ENCODE data around the gene CHD5.

Gene CHD5

DNA sequence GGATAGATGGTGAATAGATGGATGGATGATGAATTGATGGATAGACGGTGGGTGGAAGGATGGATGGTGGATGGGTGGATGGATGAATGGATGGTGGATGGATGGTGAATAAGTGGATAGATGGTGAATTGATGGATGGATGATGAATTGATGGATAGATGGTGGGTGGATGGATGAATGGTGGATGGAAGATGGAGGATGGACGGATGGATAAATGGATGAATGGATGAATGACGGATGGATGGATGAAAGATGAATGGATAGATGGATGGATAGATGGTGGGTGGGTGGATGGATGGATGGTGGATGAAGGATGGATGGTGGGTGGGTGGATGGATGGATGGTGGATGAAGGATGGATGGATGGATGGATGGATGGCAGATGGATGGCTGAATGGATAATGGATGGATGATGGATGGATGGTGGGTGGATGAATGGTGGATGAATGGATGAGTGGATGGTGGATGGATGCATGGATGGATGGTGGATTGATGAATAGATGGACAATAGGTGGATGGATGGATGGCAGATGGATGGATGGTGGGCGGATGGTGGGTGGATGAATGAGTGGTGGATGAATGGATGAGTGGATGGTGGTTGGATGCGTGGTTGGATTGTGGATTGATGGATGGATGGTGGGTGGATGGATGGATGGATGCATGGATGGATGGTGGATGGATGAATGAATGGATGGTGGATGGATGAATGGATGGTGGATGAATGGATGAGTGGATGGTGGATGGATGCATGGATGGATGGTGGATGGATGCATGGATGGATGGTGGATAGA lies 5.3 kb downstream of the CHD5 start:
- no peak for DNase-seq (ENCODE audit: low read depth in 2 of 2)

DNA sequence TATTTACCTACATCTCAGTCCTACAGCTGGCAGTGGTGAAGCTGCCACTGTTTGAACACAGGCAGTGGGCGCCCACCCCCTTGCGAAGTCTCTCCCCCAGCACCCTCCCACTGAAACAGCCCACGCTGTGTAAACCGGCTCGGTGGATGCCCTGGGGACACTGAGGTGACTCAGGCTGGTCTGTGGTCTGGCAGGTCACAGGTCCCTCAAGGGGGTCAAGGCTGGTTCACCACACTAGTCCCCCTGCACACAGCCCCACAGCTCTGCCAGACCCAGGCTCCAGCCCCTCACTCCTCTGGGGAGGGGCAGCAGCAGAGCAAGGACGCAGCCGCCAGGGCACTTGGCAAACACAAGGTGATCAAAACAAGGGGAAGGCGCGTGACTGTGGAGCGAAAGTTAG lies 7.6 kb downstream of the CHD5 start:
- DNase-seq (ENCODE audit: low read depth in 2 of 2) = no peak

DNA sequence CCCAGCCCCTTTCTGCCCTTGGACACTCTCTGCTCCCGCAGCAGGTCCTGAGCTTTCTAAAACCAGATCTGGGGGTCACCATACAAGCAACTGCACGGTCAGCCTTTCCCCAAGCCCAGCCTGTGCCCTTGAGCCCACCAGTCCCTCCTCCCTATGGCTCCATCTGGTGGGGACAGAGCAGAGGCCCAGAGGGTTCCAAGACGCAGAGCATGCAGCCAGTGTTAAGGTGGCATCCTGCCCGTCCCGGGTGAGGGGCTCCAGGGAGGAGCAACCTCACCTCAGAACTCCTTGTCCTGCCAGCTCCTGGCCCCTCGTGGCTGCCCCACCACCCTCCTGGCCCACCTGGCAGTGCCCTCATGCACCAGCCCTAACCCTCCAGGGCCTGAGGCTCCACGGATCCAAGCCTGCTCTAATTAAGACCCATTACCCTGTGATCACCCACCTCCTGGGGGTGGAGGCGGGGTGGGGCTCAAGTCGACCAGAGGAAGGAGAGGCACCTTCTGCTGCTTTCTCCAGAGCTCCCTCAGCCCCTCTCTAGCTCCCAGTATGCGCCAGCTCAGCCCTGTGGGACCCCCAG lies 8.5 kb downstream of the CHD5 start:
- no peak for DNase-seq (ENCODE audit: low read depth in 2 of 2)

DNA sequence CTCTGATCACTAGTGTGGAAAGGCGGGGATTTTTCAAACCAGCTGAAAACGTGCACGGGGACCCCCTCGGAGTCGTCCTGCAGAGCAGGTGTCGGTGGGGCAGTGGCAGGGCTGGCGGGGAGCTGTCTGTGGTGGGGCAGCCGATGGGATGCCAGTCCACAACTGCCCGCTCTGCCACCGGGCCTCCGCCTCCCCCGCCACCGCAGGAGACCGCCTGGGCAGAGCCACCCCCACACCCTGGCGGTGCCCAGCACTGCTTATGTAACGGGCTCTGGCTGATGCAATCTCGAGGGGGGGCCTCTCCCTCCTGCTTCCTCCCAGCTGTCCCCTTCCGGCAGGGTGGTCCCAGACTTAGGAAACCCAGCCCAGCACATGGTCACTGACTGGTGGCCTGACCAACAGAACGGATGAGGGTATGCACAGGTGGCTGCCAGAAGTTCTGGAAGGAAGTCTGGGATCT lies 9.3 kb downstream of the CHD5 start:
- DNase-seq (ENCODE audit: low read depth in 2 of 2) = no peak

DNA sequence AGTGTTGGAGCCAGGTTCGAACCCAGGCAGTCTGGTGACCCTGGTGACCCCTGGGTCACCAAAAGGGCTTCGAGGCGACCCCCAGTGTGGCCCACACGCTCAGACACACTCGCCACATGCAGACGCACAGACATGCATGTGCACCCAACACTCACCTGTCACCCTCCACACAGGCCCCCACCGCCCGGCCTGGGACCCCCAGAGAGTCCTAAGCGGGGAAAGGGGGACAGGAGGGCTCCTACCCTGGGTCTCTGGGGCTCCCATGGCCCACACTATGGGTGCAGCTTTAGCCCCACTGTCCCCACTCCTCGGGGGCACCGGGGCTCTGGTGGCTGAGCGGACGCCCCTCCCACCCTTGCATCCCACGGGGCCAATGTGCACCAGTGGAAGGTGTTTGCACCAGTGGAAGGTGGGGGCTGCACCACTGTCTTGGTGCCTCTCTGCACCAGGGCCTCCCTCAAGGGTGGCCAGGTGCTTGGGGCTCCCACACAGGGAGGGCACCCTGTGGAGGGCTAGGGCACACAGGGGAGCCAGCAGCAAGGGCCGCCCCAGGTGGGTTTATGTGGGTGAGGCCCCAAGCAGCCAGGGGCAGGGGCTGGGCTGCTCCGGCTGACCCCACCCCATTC lies 9.9 kb downstream of the CHD5 start:
- no peak for DNase-seq (ENCODE audit: low read depth in 2 of 2)

DNA sequence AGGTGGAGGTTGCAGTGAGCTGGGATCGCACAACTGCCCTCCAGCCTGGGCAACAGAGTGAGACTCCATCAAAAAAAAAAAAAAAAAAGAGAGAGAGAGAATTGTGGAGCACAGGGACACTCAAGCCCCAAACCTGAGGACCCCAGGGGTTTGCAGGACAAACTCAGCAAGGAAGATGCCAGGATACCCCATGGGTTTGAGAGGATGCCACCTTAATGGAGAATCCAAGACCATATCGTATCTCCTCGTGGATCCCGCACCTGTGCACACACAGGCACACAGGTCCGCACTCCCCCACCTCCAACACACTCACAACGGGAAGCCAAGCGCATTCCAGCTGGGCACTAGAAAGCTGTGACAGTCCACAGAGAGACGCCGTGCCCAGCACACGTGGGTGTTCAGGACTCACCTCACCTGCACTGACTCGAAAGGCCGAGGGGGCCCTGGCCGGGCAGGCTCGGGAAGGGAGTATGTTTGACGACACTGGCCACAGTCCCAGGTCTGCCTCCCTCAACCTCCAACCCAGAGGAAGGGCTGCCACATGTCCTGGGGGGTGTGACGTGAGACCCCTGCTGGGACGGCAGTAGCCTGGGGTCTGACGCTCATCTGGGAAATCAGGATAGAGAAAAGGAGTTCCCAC lies 11.1 kb downstream of the CHD5 start:
- no peak for DNase-seq (ENCODE audit: low read depth in 2 of 2)

DNA sequence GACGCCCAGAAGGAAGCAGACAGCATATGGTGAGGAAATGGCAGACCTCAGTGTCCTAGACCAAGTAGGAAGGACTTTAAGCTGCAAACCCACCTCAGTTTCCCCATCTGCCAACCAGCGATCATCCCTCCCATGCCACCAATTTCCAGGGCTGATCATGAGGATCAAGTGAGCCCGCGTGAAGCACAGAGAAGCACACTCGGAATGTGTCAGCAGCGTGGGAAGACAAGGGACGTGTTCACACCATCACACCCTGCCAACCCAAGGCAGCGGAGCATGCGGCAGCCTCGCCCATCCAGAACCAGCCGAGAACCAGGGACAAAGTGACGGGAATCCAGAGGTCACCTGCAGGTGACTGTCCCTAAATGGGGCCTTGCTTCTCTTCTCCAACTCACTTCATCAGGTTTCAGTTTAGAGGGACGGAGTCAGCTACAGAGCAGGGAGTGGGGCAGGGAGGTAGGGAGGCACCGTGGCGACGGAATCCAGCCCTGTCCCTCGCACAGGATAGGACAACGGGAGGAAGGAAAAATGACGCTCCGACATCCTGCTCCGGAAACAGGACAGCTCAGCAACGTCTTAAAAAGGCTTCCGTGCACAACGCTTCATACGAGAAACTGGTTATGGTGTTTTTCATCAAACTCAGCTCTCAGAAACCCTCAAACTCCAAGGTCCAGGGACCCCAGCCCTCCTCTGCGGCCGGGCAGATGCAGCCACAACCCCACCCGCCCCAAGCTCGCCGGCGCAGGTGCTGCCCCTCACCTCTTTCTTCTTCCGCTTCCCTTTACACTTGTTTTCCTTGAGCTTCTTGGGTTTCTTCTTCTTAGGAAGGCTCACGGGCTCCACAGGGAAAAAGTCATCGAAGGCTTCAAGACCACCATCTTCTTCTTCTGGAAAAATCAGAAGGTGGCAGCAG lies 12.5 kb downstream of the CHD5 start:
- no peak for DNase-seq (ENCODE audit: low read depth in 2 of 2)

DNA sequence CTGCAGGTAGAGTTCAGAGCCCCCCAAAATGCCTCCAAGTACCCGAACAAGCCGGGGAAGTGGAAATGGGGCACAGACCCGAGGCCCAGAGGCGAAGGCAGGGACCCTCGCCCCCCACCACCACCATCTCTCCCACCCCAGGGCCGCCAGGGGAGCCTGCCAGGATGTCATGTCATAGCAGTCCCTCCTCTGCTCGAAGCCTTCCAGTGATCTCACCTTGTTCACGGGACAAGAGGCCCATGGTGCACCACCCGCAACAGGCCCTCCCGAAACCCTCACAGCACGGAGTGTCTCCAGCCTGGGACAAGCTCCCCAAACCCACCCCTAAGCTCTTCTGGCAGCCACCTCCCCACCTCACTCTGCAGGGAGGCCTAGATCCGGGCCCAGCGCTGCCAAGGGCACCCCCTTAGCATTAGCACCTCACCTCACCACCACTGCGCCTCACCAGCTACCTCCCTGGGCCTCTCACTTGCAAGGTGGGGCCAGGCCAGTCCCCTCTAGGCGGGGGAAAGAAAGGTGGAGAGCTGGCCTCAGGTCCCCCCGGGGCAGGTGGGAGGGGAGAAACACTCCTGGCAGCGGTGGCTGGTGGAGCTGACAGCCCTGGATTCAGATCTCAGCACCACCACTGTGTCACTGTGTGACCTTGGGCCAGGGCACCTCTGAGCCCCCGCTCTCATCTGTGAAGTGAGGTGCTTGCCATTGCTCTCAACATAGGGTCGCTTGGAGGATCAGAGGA lies 13.3 kb downstream of the CHD5 start:
- DNase-seq (ENCODE audit: low read depth in 2 of 2) = no peak

DNA sequence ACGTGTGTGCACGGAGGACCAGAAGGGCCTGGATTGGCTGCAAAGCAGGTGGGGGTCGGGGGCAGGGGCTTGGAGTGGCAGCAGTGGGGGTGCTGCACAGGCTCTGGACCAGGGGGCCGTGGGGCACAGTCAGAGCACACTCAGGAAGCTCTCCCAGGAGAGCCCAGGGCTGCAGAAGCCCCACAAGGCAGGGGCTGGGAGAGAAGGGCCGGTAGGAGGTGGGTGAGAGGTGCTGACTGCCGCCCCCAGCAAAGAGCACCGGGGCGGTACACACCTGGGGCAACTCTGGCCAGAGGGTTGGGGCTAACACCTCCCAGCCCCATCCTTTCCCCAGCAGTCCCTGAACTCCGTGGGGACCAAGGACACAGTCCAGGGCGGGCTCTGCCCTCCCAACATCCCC lies 13.9 kb downstream of the CHD5 start:
- no peak for DNase-seq (ENCODE audit: low read depth in 2 of 2)

DNA sequence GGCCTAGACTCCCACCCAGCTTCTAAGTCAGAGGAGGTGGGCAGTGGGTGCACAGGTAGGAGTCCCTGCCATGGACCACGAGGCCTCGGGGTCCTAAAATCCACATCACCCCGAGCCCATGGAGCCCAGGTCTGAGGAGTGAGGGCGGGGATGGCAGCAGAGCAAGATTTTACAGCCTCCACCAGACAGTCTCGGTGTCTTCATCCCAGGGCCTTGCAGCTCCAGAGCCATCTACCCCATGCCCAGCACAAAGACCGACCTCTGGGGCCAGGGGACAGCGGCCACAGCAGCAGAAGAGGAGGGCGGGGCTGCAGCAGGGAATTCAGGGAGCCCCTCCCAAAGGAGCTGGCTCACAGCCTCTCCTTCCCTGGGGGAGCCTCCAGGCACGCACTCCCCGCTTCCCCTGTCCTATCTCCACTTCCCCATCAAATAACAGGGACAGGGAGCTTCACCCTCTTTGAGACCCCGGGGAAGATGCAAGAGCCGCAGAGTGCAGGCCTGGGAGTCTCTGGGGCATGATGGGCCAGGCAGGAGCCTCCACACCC lies 14.6 kb downstream of the CHD5 start:
- no peak for DNase-seq (ENCODE audit: low read depth in 2 of 2)

DNA sequence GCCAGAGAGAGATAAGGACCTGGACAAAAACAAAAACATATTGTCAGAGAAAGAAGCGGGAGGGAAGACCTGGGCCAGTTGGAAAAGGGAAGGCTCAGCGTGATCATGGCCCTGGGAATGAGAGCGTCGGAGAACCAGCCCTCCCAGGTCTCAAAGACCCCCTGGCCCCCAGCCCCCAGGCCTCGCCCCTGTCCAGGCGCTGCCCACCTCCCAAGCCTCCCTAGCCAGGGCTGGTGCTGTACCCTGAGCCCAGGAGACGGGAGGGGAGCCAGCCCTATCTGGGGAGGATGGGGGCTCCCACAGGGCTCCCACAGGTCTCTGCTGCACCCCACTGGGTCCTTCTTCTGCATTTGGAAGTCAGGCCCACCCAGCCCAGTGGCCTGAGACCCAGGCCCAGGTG lies 15.1 kb downstream of the CHD5 start:
- DNase-seq (ENCODE audit: low read depth in 2 of 2) = no peak

DNA sequence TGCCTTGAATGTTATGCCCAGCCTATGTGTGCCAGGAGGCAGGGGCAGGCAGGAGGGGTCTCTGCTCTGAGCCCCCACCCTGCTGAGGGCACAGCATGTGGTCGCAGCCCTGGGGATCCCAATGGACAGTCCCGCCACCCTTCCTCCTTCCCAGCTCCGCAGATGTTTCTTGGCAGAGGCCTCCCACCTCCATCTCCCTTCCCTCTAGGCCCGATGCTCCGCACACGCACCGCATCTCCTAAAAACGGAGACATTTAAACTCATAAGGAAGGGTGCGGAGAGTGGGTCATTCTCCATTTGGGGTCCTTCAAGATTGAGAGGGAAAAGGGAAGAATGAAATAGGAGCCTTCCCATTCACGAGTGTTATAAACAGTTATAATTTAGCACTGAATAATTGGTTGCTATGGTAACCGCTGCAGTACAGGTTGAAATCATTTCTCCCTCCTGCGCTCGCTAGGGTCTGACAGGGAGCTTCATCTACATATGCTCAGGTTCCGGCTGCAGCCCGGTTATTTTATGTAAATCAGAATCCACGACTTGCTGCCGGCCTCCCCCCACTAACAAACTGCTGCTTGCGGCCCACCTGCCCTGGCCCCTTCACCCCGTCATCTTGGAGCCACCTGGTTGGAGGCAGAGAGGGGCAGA lies 16.0 kb downstream of the CHD5 start:
- no peak for DNase-seq (ENCODE audit: low read depth in 2 of 2)

DNA sequence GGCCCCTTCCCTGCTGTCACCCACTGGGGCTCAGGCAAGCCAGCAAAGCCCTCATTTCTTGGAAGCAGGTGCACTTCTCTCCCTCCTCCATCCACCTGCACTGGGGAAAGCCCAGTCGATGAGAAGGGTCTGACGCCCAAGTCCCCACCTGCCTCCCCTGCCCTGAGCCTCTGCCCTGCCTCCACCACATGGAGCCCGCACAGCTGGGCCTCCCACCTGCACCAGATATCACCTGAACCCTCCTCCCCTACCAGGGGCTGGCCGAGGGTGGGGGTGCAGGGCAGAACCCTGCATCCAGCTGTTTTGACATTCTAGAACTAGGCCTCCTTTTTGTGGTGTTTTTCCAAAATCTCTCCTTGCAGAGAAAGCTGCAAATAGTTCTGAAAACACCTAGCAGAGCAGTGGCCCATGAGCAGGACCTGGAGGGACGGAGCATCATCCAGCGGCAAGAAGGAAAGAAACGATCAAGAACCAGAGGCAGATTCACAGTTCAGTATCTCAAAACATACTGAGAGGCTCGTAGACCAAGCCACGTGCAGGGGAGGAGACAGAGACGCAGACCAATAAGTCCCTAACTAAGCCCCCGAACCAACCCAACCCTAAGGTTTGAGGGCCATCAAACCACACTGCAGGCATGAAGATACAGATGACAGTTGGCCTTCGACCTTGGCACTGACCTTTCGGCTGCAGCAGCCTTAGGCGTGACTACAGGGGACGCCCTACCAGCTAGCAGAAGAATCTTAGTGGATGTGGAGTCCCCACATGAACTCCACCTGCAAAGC lies 16.7 kb downstream of the CHD5 start:
- DNase-seq (ENCODE audit: low read depth in 2 of 2) = no peak

DNA sequence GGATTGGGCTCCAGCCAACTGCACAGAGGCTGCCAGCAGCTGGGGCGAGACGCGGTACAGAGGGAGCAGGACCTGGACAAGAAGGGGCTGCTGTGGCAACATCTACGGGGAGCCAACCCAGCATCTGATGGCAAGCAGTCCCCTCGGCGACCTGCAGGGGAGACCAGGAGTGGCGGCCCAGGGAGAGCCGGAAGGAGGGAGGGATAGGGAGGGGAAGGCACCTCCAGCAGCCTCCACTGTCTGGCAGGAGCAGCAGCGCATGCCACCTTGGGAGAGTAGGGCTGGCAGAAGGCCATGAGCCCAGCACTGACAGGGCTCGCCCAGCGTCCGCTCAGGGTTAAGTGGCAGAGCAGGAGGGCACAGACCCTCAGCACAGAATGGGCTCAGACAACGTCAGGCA lies 17.3 kb downstream of the CHD5 start:
- DNase-seq (ENCODE audit: low read depth in 2 of 2) = no peak

DNA sequence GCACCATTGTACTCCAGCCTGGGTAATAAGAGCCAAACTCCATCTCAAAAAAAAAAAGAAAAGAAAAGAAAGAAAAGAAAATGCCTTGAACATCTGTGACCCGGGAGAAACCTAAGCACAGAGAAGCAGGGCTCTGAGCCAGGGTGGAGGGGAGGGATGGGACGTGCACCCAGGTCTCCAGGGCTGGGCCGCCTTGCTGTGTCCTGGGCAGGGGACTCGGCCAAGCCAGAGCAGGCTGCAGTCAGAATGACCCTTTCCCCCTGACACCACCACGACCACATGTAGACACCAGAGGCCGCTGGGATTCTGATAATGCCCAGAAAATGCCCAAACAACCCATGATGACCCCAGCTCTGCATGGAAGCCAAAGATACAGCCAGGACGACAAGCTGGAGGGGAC lies 17.8 kb downstream of the CHD5 start:
- no peak for DNase-seq (ENCODE audit: low read depth in 2 of 2)

DNA sequence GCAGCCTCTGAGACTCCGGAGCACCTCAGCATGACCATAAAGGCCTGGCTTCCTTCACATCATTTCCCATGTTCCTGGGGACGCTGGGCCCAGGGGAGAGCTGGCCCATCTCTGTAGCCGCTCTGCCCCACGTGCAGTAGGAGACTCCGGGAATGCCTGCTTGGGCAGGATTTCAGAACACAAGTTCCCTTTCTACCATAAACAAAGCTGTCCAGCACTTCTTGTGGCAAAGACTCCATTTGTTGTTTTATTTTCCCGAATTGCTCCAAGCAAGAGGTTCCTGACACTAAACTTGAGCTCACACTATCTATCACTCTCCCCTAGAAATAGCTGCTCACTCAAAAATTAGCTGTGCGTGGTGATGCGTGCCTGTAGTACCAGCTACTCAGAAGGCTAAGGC lies 21.9 kb downstream of the CHD5 start:
- DNase-seq (ENCODE audit: low read depth in 2 of 2) = no peak

DNA sequence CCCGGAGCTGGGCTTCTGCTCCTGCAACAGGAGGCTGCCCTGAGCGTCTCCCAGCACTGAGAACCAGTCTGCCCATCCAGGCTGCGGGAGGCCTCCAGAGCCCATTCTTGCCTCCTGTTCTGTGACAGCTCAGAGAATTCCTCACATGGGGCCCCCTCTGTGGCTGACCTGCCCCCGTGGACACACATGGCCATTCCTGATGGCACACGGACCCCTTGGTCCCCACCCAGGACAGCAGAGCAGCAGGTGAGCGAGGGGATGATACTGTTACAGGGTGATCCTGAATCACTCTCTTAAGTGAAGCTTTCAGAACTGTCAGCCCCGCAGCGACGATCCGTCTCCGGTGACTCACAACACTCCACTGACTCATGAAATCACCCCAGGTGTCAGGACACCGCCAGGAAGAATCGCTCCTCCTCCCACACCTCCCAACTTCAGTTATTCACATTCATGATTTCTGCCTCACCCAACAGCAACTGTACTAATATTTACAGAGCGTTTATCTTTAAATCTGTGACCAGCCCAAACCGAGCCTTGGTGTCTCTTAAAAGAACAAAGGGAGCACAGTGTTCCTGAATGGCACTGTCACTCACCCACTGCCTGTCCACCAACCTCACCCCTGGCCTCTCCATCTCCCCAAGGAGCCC lies 22.5 kb downstream of the CHD5 start:
- DNase-seq (ENCODE audit: low read depth in 2 of 2) = no peak

DNA sequence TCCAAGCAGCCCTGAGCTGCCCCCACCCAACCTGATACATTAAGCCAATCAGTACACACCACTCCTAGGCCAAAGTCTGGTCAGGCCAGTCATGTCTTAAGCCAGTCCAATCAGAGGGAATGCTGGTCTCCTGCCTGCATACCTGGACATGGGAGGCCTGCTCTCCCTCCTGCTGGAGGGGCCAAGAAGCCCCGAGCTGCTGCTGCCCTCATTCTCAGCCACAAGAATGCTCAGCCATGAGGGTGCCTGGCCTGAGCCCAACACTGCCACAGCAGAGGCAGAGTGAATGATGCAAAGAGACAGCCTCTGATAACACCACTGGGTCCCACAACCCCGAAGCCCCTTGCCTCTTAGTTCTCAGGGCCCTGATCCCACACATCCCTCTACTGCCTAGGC lies 23.0 kb downstream of the CHD5 start:
- no peak for DNase-seq (ENCODE audit: low read depth in 2 of 2)
